SH-SY5Y (cell line): Measurements from ENCODE around the gene ROBO1.

Experiments
- GATA2 ChIP-seq: IDR thresholded peaks from 2 replicates; pipeline ENCODE4 v1.6.1; 2011; ENCODE audit warnings: mild to moderate bottlenecking, low read depth, low read length
- GATA3 ChIP-seq: IDR thresholded peaks from 2 replicates; pipeline ENCODE4 v1.6.1; 2011; ENCODE audit warnings: low read depth, mild to moderate bottlenecking, low read length, moderate library complexity

- no peak for TF ChIP-seq GATA2
- no peak for TF ChIP-seq GATA3
Measured at GRCh38 chr3:78976200-78976599, 791.6 kb downstream of the ROBO1 start.
